ENCODE data around the gene CHST10. TPM values are rescaled to one million over a fixed set of nuclear protein-coding genes. Genes with fewer than 3 reads are reported as not detected.
"Not testable (repeated sequence)": the region's sequence is repeated elsewhere in the genome, so short reads cannot be mapped to it uniquely, and the experiment has no call there.

Gene CHST10, protein sequence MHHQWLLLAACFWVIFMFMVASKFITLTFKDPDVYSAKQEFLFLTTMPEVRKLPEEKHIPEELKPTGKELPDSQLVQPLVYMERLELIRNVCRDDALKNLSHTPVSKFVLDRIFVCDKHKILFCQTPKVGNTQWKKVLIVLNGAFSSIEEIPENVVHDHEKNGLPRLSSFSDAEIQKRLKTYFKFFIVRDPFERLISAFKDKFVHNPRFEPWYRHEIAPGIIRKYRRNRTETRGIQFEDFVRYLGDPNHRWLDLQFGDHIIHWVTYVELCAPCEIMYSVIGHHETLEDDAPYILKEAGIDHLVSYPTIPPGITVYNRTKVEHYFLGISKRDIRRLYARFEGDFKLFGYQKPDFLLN
- 10 to 100 TPM in 1 of 5 donors, 1 to 10 TPM in 2, not detected in 2; 4.0 to 67.1 (median 8.1) TPM for total RNA-seq
- 1 to 10 TPM; 2.4 to 3.0 (median 2.9) TPM for polyA plus RNA-seq
- long read RNA-seq, donor 1, partial matches to known transcripts, result 0 of 3 reads
- long read RNA-seq, donor 1, other reads (novel, unspliced or antisense), result 0 of 3 reads
- long read RNA-seq, donor 2, result 0 reads
- long read RNA-seq, donor 3, partial matches to known transcripts, result 0 of 2 reads
- long read RNA-seq, donor 3, other reads (novel, unspliced or antisense), result 0 of 2 reads
- long read RNA-seq, donor 4, partial matches to known transcripts, result 0 of 1 reads
- long read RNA-seq, donor 4, other reads (novel, unspliced or antisense), result 0 of 1 reads
- long read RNA-seq, donor 5, partial matches to known transcripts, result 0 of 1 reads
- long read RNA-seq, donor 5, other reads (novel, unspliced or antisense), result 0 of 1 reads
- long read RNA-seq, donor 6, result 0 reads
- long read RNA-seq, donor 7, transcript CHST10-201 (7 exons, 2,842 nt), result major isoform, 5 of 5 reads
- long read RNA-seq, donor 7, partial matches to known transcripts, result 0 of 5 reads
- long read RNA-seq, donor 7, other reads (novel, unspliced or antisense), result 0 of 5 reads
- long read RNA-seq, donor 8, partial matches to known transcripts, result 0 of 2 reads
- long read RNA-seq, donor 8, other reads (novel, unspliced or antisense), result 0 of 2 reads
- long read RNA-seq, donor 9, partial matches to known transcripts, result 0 of 1 reads
- long read RNA-seq, donor 9, other reads (novel, unspliced or antisense), result 0 of 1 reads
- long read RNA-seq, donor 10, result 0 reads

DNA sequence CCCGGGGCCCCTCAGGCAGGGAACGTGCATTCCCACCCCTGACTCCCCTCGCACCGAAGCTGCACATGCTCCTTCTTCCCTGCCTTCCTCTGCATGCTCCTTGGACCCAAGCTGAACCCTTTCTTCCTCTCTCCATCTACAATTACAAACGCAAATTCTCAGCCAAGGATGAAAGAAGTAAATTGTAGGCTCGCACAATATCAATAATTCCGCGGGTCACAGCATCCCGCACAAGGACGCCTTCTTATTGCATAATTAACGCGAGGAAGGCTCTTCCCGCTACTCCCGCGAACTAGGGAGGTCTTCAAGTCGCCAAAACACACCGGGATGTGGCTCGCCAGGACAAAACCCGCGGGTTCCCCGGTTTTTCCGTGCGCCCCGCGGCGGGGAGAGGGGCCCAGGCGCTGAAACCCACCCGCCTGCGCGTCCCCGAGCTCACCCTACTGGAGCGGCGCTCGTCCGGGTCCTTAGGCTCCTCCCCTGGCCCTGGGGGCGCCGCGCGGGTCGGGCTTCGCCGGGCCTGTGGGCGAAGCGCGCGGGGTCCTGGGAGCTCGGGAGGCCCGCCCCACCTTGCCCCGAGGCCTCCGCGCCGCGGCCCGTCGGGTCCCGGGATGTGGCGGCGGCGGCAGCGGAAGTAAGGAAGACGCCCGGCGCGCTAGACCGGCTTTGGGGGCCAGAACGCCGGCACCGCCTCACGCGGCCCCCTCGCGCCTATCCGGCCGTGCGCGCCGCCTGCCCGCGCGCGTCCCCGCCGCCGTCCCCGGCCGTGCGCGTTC lies at the start of gene CHST10:
TSS of gene CHST10 (minus strand) at position 734 of the 776 bp plus-strand sequence. CDS start 10,993 bp downstream, outside the sequence.
- intact Hi-C loops (cut with DNase I; ENCODE audit: low total_unique reads), result no loop called here
- Histone ChIP-seq H3K9me3 (no peaks in the 10 kb centered on the region), H3K36me3 (peaks cover 0 to 11% (median 6%) of the 10 kb centered on the region in 4 donors), H3K4me1 (peaks cover 0 to 34% (median 20%) of the 10 kb centered on the region in 4 donors), H3K27me3 (no peaks in the 10 kb centered on the region), H3K27ac (peak within 1 kb of the TSS; percentile 75 to 88 (median 78)), H3K4me3 (peak within 1 kb of the TSS; percentile 63 to 83 (median 76))
- WGBS, 5 donors, result 0 to 1% (median 0%) methylated on average over 20 to 88 of the region's 88 CpGs
- TF ChIP-seq, protein P1, sequence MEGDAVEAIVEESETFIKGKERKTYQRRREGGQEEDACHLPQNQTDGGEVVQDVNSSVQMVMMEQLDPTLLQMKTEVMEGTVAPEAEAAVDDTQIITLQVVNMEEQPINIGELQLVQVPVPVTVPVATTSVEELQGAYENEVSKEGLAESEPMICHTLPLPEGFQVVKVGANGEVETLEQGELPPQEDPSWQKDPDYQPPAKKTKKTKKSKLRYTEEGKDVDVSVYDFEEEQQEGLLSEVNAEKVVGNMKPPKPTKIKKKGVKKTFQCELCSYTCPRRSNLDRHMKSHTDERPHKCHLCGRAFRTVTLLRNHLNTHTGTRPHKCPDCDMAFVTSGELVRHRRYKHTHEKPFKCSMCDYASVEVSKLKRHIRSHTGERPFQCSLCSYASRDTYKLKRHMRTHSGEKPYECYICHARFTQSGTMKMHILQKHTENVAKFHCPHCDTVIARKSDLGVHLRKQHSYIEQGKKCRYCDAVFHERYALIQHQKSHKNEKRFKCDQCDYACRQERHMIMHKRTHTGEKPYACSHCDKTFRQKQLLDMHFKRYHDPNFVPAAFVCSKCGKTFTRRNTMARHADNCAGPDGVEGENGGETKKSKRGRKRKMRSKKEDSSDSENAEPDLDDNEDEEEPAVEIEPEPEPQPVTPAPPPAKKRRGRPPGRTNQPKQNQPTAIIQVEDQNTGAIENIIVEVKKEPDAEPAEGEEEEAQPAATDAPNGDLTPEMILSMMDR (IDR thresholded peaks at IDR 0.05), result no peak
- TF ChIP-seq EP300 (IDR thresholded peaks at IDR 0.05) (no peak), POLR2A (IDR thresholded peaks at IDR 0.05) (no peak), POLR2AphosphoS5 (IDR thresholded peaks at IDR 0.05) (no peak)
- peak; percentile 59 to 88 for DNase-seq

DNA sequence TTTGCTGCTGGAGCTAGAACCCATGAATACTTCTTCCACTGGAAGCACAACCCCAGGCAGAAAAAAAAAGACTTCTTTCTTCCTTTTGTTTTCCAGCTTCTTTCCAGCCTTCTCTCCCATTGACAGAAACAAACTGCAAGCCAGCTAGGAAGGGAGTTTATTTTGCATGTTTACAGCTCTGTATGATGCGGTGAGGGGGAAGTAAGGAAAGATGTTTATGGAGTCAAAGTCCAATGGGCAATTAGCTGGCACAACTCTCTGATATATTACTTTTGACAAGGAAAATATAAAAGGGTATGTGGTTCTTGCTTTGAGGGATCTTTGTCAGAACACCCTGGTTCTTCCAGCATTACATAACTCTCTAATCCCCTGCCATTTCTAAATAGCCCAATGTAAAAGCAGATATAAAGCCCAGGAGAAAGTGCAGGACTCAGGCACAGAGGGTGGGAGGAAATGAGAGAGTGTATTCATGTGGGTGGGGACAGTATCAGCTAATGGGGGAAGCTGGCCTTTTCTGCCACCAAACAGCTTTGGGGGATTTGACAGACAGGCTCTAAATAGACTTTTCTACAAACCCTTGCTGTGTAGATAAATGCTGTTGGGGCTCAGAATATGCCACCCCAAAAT lies 43.5 kb upstream of the CHST10 start:
- TF ChIP-seq POLR2A (IDR thresholded peaks at IDR 0.05) (no peak), EP300 (IDR thresholded peaks at IDR 0.05) (no peak), POLR2AphosphoS5 (IDR thresholded peaks at IDR 0.05) (no peak)
- TF ChIP-seq, protein P1 (IDR thresholded peaks at IDR 0.05), result no peak

DNA sequence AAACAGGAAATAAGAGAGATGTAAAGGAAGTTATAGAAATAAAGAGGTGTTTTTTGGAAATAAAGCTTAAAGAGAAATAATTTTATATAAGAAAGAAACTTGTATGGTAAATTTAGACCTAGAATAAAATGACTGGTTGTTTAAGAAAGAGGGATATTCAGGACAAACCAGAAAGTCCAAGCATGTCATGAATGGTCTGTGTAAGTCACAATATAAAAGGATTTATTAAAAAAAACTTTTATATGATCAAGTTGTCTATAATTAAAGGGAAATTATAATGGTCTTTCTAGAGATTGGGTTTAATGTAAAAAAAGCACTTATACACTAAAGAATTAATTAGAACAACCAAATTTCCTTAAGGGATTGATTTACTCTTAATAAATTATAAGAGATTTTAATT lies 38.9 kb upstream of the CHST10 start:
- H3K4me1 ChIP-seq; H3K4me3 ChIP-seq; H3K27ac ChIP-seq; H3K27me3 ChIP-seq; intact Hi-C loops (cut with DNase I; ENCODE audit: low total_unique reads); DNase-seq; H3K36me3 ChIP-seq: not testable (repeated sequence)
- H3K9me3 ChIP-seq, result peaks cover 3 to 29% (median 14%) of the 10 kb centered on the region in 4 donors

More for the DNA sequence above, 43.5 kb upstream of the CHST10 start:
- Histone ChIP-seq H3K4me3 (no peak overlapping the region), H3K27me3 (peaks cover 0 to 5% (median 0%) of the 10 kb centered on the region in 3 donors), H3K4me1 (no peaks in the 10 kb centered on the region), H3K36me3 (no peaks in the 10 kb centered on the region), H3K27ac (no peak overlapping the region), H3K9me3 (peaks cover 3 to 29% (median 14%) of the 10 kb centered on the region in 4 donors)
- WGBS, 5 donors, result 45 to 71% (median 61%) methylated on average over 1 of the region's 1 CpG
- no peak for DNase-seq
- intact Hi-C loops (cut with DNase I; ENCODE audit: low total_unique reads), result no loop called here

DNA sequence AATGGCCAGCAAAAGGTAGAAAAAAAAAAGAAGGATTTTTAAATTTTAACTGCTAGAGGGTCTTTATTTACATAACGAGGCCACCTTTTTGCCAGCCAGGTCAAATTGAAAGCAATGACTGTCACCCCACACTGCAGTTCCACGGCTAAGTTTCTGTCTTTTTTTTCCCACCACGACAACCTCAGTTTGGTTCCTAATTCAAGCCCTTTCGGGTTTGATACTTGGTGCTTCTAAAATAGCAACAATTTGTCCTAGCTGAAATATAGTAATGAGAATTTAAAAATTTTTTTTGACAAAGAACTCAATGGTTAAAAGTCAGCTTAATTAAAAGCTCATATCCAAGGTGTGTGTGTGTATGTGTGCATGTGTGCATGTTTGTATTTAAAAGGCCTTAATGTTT lies 36.4 kb upstream of the CHST10 start:
- H3K4me3 ChIP-seq, result no peak overlapping the region
- intact Hi-C loops (cut with DNase I; ENCODE audit: low total_unique reads), result no loop called here
- DNase-seq, result no peak
- peaks cover 1 to 21% (median 11%) of the 10 kb centered on the region in 4 donors for H3K9me3 ChIP-seq
- H3K27me3 ChIP-seq, result peaks cover 0 to 7% (median 0%) of the 10 kb centered on the region in 3 donors
- no peak overlapping the region for H3K27ac ChIP-seq
- TF ChIP-seq POLR2A (IDR thresholded peaks at IDR 0.05) (no peak), EP300 (IDR thresholded peaks at IDR 0.05) (no peak), POLR2AphosphoS5 (IDR thresholded peaks at IDR 0.05) (no peak)
- TF ChIP-seq, protein P1 (IDR thresholded peaks at IDR 0.05), result no peak
- H3K4me1 ChIP-seq, result no peaks in the 10 kb centered on the region
- 56 to 73% (median 67%) methylated on average over 4 of the region's 4 CpGs for WGBS, 5 donors
- H3K36me3 ChIP-seq, result no peaks in the 10 kb centered on the region

All from stomach (tissue), 19 donors.